CD4-positive, alpha-beta T cell treated with Interleukin-4 for 4 hours (primary cell): ENCODE results near the gene MAB21L3.

ENCODE experiments used
- DNase-seq: peaks from one replicate; pipeline ENCODE4 v3.0.0-alpha.2; 2020

The MAB21L3 gene

DNA sequence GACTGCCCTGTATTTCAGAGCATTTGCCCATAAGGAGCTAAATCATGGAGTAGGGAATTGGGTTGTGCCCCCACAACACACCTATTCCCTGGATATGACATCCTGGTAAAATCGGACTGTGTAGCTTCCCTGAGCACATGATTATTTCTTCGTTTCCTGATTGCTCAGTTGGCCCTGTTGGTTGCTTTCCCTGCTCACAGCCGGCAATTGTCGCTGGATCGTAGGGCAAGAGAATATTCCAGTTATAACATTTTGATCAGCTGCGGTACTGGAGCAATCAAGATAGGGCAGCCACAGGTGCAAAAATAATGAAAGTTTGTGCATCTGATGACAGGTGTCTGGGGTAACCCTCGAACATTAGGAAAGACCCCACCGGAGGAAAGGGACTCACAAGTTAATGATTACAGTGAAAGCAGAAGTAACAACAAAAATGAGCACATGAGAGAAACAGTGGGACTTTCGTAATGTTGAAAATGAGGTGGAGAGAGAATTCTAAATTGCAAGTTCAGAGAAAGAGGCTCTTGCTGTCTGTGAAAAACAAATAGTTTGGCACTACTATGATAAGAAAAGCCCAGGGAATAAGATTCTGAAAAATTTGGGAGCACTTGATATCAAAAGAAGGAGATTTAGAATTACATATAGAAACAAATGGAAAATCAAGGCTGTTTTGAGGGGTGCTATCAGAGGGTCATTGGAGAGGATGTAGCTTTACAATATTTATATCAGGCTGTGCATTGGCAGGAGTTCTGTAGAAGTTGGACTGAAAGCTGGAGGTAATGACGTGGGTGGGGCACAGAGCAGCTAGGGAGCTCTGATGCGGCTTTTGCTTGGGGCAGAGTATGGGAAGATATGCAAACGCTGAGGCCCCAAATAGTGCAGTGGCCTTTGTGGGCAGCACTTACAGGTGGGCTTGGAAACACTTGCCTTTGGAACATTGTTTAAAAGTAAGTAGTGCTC lies at the start of gene MAB21L3:
Gene MAB21L3 (plus strand): TSS at position 833 of the 957 bp plus-strand sequence. CDS start 1,217 bp downstream, outside the sequence.
- no peak for DNase-seq

DNA sequence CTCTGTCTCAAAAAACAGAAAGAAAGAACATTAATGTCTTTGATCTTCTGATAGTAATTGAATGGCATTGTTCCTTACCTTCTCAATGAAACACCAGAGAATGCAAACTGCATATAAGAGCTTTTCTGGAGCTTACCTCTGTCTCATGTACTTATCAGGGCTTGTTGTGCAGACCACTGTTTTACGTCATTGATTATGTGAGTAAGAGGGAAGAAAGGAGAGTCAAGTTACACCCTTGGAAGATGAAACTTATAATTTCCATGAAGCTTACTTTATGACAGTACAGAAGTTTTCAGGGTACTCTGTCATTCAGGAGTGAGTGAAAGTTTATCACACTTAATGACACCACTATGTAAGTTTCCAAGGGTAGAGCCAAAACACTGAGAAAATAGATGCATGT lies 49.0 kb upstream of the MAB21L3 start:
- no peak for DNase-seq

DNA sequence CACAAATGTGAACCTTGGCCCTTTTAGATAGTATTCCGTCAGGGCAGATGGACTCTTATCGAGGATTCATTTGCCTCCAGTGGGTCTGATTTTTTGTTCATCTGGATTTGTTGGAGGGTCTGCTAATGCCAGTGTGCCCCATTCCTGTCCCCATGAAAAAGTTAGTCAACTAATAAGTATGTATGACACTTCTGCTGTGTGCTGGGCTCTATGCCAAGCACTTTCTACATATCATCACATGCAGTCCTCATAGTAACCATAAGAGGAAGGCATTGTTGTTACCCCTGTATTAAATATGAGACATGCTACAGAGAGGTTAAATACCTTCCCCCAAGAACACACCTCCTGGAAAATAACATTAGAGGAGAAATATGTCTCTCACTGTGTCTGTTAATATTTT lies 46.6 kb upstream of the MAB21L3 start:
- DNase-seq = no peak

DNA sequence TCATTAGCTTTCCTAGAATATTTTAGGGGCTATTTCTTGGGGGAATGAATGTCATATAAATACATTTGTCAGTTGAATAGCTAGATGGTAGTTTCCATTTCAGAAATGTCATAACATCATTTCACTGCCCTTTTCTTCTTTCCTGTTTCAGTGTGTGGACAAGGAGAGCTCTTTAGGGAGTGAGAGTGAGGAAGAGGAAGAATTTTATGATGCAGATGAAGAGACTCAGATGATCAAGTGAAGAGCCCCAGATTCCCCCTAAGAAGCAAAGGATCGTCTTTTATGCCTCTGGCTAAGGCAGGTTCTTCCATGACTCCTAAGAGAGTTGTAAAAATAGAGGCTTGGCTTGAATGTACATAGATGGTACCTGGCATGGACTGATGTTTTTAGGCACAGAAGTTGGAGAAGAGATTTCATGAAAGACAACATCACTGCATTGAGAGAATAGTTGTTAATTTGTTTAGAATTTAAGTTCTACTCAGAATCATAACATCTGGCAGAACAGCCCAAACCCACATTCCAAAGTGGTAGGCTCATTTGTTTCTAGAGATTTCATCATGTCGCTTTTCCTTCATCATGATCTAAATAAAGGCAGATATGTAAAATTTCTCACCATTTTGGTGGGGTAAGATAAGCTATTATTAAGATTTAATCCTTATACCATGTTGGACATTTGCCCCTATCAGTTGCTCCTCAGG lies 44.2 kb upstream of the MAB21L3 start:
- no peak for DNase-seq

DNA sequence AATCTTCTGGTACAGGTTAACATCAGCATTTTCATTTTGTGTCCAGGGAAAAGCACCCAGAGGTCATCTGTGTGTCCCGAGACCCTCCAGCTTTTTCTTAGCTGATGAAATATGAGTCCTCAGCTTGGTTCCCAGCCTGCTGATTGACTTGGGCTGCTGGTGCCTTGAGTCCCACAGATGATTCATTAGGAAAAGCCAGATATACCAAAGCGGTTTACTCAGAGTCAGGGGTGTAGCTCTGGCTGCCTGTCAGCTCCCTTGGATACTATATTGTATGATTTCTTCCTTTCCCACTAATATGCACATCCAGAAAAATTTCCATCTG lies 43.7 kb upstream of the MAB21L3 start:
- DNase-seq = no peak

DNA sequence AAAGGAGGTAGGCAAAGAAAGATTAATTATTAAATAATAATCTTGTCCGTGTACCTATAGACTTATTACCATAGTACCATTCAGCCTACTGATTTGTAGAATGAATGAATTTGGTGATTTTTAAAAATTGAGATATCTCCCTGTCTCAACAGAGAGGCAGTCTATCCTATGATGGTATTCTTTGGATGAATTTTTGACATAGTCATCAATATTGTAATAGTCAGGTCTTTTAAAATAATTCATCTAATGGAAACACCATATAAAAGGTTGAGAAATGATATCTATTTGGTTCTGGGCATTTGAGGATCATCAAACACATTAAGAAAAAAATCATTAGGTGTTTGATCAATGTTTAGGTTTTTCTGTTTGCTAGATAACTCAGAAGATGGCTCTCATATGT lies 35.6 kb upstream of the MAB21L3 start:
- DNase-seq = no peak

DNA sequence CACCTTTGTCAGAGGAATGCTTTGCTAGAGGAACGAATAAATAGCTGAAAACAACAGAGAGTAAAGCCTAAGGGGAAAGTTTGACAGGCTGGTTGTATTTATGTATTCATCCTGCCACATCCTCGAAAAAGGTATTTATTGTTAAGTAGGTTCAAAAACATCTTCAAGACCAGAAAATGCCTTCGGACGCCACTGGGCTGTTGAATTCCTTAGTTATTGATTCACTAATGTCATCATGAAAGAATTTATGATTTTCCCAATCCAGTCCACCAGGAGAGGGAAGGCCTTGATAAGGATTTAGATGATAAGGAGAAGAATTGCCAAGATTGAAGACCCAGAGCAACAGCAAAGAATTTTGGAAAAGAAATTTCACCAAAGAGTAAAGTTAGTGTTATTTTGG lies 35.2 kb upstream of the MAB21L3 start:
- DNase-seq = no peak

DNA sequence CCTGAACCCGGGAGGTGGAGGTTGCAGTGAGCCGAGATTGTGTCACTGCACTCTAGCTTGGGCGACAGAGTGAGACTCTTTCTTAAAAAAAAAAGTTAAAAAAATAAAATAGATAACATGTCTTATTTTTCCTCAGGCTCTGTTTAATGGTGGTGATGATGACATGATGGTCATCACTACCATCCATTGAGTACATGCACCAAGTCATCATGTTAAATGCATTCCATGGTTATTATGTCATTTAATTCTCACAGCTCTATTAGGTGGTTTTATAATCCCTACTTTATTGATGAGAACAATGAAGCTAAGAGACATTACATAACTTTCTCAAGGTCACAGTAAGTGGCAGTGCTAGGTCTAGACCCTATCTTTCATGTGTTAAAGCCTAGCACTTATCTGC lies 34.4 kb upstream of the MAB21L3 start:
- DNase-seq = no peak

DNA sequence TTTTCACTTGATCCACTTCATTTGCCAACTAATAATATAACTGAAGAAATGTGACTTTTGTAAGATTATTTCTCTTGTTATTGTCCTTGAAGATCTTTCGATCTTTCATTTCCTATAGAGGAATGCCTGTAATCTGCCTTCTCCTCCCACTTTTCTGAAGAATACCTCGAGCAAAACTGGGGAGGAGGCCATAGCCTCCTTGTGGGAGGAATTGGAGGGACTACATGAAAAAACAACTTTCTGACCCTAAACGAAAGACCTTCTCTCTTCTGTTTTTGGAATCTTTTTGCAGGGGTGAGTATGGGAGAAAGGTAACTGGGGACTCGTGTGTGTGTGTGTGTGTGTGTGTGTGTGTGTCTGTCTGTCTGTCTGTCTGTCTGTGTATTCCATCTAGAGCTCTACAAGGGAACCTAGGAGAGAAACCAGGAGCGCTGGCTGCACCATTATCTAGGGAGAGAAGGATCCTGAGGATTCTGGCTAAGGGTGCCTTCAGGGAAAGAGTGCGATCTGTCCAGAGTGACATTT lies 32.4 kb upstream of the MAB21L3 start:
- no peak for DNase-seq

DNA sequence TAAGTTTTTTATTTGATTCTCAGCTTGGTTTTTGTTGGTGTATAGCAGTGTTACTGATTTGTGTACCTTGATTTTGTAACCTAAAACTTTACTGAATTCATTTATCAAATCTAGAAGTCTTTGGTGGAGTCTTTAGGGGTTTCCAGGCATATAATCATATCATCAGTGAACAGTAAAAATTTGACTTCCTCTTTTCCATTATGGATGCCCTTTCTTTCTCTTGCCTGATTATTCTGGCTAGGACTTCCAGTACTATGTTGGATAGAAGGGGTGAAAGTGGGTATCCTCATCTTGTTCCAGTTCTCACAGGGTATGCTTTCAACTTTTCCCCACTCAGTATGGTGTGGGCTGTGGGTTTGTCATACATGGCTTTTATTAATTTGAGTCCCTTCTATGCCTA lies 23.6 kb upstream of the MAB21L3 start:
- no peak for DNase-seq

DNA sequence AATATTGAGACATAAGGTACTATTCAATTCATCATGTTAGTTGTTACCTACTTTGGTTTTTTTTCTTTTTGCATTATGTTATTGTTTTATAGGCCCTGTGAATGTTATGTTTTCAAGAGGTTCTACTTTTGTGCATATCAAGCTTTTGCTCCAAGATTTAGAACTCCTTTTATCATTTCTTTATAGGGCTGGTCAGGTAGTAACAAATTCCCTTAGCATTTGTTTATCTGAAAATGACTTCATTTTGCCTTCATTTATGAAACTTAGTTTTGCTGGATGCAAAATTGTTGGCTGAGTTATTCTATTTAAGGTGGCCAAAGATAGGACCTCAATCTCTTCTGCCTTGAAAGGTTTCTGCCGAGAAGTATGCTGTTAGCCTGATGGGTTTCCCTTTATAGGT lies 21.3 kb upstream of the MAB21L3 start:
- no peak for DNase-seq

DNA sequence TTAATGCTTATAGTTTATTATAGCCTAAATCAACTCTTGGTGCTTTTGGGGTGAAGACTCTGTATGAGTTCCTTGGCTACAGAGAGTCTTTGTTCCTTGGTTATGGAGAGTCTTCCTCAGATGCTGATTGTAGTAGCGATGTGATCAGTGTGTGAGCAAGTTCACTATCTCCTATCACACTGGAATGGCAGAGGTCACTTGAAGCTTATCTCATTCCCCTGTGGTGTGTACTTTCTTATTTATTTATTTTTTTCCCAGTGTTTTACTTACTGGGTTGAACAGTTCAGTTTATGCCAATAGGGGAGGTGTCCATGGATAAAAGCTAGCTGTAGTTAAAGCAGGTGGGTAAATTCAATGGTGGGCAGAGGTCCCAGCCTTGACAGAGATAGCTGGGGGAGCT lies 20.1 kb upstream of the MAB21L3 start:
- no peak for DNase-seq

DNA sequence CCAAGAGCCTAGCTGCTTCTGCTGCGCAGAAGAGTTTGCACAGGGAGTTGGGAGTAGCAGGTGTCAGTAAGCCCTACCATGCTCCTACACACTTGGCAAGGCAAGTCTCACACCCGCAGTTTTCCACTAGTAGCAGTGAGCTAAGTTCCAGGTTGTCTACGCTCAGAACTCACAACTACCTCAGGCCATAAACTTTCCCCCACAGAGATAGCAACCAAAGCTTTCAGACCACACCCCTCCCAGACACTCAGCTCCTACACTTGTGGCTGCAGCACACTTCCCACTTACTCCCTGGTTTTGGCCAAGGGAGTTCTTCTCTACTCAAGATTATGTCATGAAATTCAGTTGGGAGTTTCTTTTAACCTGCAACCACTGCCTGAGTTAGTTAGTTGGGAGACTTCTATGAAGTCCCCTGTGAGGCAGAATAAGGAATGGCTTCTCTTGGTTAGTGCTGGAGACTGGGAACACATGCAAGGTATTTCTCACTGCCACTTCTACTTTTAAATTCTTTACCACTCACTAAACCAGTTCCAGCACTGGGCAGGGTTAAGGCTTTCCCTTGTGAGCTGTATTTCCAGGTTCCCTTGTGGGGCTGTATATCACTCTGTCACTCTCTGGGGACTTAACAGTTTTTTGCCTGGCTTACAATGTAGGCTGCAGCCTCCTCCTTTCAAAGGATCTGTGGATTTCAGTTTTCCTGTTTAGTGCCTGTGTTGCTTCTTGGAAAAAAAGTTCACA lies 18.3 kb upstream of the MAB21L3 start:
- no peak for DNase-seq

DNA sequence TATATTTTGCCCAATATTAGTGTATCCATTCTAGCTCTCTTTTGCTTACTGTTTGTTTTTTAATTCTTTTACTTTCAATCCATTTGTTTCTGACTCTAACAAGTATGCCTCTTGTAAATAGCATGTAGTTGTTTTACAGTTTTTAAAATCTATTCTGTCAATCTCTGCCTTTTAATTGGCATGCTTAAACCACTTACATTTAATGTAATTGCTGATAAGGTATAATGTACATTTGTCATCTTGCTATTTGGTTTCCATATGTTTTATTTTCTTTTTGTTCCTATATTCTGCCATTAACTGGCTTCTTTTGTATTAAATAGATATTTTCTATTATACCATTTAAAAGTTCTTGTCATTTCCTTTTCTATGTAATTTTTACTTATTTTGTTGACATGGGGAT lies 16.2 kb upstream of the MAB21L3 start:
- no peak for DNase-seq

DNA sequence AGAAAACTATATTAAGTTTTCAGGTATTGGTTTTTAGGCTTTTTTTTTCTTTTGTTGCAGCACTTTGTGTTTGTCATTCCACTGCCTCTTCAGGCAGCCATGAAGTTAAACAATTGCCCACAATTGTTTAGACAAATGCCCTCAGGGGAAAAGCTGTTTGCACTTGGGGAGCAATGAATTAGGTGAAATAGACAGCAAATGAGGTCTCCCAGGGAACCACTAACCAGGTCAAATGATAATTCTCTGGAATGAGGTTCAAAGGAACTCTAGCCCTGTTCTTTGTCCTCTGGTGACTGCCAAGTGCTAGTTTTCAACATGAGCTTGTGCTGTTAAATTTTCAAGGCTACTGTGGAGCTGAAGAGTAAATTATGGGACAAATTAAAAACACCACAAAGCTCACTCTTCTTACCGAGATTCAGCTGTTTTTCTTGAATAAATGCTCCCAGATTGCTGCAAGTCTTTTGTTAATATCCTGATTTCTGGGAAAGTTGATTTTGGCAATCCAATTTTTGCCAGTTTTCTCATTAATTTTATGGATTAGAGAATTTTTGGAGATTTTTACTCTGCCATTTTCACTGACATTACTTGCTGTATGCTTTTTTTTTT lies 15.1 kb upstream of the MAB21L3 start:
- no peak for DNase-seq

DNA sequence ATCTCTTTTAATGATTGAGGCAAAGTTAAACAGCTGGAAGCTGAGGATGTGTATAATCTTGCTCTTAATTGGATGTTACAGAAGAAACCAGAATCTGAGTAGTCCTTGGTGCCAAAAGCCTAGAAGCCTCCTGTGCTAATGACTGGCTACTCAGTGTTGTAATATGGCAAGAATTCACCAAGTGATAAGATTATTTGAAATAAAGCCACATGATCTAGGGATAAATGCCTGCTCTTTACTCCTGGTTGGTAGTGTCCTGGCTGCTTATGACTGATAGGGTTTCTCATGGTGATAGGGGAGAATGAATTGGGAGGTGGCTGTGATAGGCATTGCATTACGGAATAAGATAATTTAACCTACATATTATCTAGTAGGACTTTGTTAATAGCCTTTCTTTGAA lies 13.6 kb upstream of the MAB21L3 start:
- no peak for DNase-seq

DNA sequence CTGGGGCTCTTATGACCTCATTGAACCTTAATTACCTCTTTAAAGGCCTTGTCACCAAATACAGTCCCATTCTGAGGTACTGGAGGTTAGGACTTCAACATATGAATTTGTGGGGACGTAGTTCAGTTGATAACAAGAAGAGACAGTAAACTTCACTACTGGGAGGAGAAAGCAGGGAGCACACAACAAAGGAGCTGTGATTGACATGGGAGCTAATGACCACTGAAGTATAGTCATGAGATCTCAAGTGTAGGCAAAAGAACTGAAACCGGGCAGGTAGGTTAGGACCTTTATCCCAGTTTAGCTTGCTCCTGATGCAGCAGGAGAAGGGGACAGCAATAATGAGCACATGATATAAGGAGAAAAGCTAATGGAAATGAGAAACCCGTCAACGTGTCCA lies 11.8 kb upstream of the MAB21L3 start:
- no peak for DNase-seq

DNA sequence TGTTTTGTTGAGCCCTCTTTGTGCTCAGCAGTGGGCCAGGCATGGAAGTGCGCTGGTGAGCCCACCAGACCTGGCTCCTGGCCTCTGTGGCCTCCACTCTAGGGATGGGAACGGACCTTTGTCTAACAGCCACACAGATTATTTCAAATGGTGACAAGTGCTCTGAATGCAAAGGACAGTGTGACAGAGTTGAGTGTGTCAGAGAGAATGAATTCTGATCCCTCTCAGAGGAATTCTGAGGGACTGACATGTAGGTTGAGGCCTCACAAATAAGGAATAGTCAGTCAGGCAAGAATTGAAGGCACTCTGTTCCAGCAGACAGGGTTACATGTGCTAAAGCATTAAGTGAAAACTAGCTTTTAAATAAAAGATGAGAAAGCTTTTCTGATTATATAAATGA lies 11.3 kb upstream of the MAB21L3 start:
- DNase-seq = no peak

DNA sequence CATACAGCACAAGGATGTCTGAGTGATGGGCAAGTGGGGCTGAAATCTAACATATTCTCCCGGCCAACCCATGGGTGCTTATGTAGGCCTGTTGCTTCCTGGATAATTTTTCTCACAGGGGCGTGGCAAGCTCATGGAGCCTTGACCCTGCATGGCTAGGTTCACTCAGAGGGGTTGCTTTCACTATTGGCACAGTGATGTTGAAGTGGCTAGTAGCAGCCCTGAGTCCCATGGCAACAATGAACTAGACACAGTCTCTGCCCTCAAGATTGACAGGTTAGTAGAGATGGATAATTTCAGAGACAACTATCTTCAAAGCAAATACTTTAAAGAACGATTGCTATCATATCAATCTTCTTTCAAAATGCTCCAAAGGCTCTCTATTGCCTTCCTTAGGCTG lies 6.5 kb upstream of the MAB21L3 start:
- DNase-seq = no peak

DNA sequence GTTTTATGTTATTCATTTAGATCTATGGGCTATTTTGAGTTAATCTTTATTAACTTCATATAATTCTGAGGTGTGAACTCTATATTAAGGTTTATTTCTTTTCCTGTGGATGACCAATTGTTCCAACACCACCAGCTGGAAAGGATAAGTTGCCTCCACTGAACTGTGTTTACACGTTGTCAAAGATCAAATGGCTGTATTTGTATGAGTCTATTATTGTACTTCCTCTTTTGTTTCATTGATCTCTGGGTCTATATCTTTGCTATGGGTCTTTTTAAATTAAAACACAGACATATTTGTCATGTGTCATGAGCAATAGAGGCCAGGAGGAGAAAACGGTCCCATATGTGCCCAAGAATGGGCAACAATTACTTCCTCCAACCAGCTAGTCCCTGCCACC lies 5.2 kb upstream of the MAB21L3 start:
- DNase-seq = no peak

DNA sequence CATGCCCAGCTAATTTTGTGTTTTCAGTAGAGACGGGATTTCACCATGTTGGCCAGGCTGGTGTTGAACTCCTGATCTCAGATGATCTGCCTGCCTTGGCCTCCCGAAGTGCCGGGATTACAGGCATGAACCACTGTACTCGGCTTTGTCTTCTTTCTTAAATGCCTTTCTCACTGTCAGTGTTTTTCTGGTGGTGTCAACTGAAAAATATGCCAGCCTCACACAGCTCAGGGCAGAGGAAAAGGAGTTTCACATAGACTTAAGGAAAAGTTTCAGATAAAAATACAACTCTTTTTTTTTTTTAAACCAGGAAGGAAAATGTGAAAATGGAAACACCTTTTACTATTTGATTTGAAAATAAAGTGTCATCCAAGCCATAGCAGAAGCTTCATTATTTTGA lies 4.6 kb upstream of the MAB21L3 start:
- DNase-seq = no peak

DNA sequence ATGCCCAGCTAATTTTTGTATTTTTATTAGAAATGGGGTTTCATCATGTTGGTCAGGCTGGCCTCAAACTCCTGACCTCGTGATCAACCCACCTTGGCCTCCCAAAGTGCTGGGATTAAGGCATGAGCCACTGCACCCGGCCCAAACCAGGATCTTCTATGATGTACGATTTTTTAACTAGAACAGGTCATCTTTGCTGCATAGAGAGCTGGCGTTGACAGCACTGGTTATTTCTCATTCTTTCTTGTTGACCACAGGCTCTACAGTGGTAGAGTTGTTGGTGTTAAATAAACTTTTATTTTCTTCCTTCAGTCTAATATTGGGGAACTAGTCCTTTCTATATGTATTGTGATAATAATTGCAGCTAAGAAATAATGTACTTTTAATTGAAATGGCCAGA lies 3.8 kb upstream of the MAB21L3 start:
- DNase-seq = no peak

DNA sequence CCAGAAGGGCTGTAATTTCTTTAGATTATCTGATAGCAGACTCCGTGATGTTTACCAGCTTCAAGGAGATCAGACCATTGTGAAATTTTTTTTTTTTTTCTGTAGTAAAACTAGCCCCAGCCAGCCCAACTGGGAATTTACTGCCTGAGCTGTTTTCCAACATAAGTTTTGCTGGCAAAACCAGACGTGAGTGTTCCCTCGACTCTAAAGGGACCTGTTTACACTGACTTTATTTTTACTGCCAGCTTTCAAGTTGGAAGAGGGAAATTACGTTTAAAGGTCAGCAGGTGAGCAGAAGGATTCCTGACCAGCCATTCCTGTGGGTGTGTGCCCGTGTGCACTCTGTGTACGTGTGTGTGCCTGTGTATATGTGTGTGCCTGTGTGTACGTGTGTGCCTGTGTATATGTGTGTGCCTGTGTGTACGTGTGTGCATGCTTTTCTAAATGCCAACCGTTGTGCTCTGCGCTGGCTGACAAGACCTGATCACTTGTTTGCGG lies 374 bp downstream of the MAB21L3 start:
- no peak for DNase-seq
